Left ventricle myocardium inferior (tissue), 1 donor: ENCODE results near the gene ING5. TPM values are rescaled to one million over a fixed set of nuclear protein-coding genes. Genes with fewer than 3 reads are reported as not detected.

ENCODE experiments used
- DNase-seq: peaks from one replicate; pipeline ENCODE4 v3.0.0-alpha.2; 2020
- H3K27ac ChIP-seq: fragments of 200-600 bp; replicated peaks from 2 replicates; pipeline ENCODE4 v1.8.0; 2021
- H3K27me3 ChIP-seq: fragments of 200-600 bp; 2 replicates; pipeline ENCODE4 v1.8.0; 2021; ENCODE audit warnings: low read depth
- H3K36me3 ChIP-seq: fragments of 200-600 bp; 2 replicates; pipeline ENCODE4 v1.8.0; 2021
- H3K4me1 ChIP-seq: fragments of 200-600 bp; 2 replicates; pipeline ENCODE4 v1.8.0; 2021
- H3K4me3 ChIP-seq: fragments of 200-600 bp; 2 replicates; pipeline ENCODE4 v1.8.0; 2021; ENCODE audit warnings: mild to moderate bottlenecking, moderate library complexity
- H3K9me3 ChIP-seq: fragments of 200-600 bp; replicated peaks from 2 replicates; pipeline ENCODE4 v1.8.0; 2021
- intact Hi-C: fragments of 100-400 bp; cut with micrococcal nuclease; formaldehyde crosslinking; loops from one replicate; pipeline ENCODE4 v1.11.0; 2022
- total RNA-seq: library from RNA; stranded (reverse); fragmentation: NEBNext Ultra II Directional; extraction: Animal tissue kit (Norgen Biotek cat#: 25700); gene quantifications from one replicate; pipeline ENCODE4 v1.2.1, GENCODE V29; 2021
- TF ChIP-seq, protein P1 (sequence below): fragments of 200-600 bp; IDR thresholded peaks from 2 replicates; pipeline ENCODE4 v1.8.0; 2021; ENCODE audit warnings: antibody characterized with exemption, mild to moderate bottlenecking, borderline replicate concordance
- donor health status: DM: no; HTN: yes; CAD: no; lungs with severe emphysema.

ING5 gene
- total RNA-seq, 1 donor from 2014 or later = 20.0 TPM

- no peak overlapping the region for H3K27ac ChIP-seq
- intact Hi-C loops = no loop called here
- H3K4me1 ChIP-seq = no peaks in the 10 kb centered on the region
- no peak for DNase-seq
- peaks cover 8% of the 10 kb centered on the region for H3K9me3 ChIP-seq
- TF ChIP-seq, protein P1, sequence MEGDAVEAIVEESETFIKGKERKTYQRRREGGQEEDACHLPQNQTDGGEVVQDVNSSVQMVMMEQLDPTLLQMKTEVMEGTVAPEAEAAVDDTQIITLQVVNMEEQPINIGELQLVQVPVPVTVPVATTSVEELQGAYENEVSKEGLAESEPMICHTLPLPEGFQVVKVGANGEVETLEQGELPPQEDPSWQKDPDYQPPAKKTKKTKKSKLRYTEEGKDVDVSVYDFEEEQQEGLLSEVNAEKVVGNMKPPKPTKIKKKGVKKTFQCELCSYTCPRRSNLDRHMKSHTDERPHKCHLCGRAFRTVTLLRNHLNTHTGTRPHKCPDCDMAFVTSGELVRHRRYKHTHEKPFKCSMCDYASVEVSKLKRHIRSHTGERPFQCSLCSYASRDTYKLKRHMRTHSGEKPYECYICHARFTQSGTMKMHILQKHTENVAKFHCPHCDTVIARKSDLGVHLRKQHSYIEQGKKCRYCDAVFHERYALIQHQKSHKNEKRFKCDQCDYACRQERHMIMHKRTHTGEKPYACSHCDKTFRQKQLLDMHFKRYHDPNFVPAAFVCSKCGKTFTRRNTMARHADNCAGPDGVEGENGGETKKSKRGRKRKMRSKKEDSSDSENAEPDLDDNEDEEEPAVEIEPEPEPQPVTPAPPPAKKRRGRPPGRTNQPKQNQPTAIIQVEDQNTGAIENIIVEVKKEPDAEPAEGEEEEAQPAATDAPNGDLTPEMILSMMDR = no peak
- no peak overlapping the region for H3K4me3 ChIP-seq
- H3K36me3 ChIP-seq = no peaks in the 10 kb centered on the region
- peaks cover 57% of the 10 kb centered on the region for H3K27me3 ChIP-seq
Observed at GRCh38 chr2:241777170-241777685, 75.4 kb downstream of the ING5 start.

DNA sequence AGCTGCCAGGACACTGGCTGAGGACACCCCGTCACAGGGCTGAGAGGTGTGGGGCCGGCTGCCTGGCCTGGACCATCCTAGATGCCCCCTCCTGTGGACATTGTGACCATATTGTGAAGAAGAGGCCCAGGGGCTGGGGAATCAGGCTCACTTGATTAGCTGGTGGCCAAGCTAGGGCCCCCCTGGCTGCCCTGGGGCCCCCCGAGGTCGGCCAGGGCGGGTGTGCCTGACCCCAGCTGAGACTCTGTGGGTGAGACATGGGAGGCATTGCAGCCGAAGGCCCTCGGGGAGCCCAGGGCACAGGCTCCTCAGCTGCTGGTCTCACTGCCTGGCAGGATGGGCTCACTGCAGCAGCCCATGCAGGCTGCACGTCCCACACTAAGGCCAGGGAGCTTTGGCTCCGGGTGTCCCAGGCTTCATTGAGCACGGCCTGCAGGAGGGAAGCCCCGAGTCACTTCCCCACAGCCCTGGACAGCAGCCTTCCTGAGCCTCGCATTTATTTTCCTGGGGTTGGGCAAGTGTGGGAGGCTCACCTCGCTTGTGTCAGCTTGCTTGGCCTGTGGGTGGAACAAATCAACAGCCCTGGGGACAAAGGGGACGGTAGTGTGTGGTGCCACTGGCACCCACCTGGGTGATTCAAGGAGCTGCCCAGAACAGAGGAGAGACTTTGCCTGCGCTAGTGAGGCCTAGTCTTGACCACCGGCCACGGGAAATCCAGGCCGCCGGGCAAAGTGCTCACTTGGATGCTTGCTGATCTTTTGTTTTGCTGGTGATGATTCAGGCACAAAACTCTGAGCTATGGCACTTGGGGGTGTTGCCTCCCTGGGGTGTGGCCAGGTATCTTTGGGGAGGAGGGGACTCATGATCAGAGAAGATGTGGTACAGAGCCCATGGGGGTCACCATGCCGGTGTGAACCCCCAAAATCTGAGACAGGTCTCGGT is 76.1 kb downstream of the ING5 start:
- Histone ChIP-seq H3K36me3 (no peaks in the 10 kb centered on the region), H3K27ac (no peak overlapping the region), H3K9me3 (peaks cover 8% of the 10 kb centered on the region), H3K4me1 (no peaks in the 10 kb centered on the region), H3K4me3 (no peak overlapping the region), H3K27me3 (peaks cover 51% of the 10 kb centered on the region)
- DNase-seq = no peak
- intact Hi-C loops = no loop called here
- TF ChIP-seq, protein P1 = no peak

Other genes with a start within 250 kb of the ING5 start
- gene STK25, start 193.5 kb upstream of the ING5 start, total RNA-seq = 89.1 TPM
- gene BOK, start 143.3 kb upstream of the ING5 start, total RNA-seq = 2.4 TPM
- 68.8 TPM for gene THAP4, start 64.9 kb upstream of the ING5 start, total RNA-seq
- 39.9 TPM for gene ATG4B, start 64.3 kb upstream of the ING5 start, total RNA-seq
- gene DTYMK, start 15.2 kb upstream of the ING5 start, total RNA-seq = 10.6 TPM
- gene D2HGDH, start 32.6 kb downstream of the ING5 start, total RNA-seq = 17.8 TPM
- not detected for gene GAL3ST2, start 74.8 kb downstream of the ING5 start, total RNA-seq
- not detected for gene NEU4, start 107.2 kb downstream of the ING5 start, total RNA-seq
- gene PDCD1, start 156.9 kb downstream of the ING5 start, total RNA-seq = 3.3 TPM
- gene RTP5, start 167.7 kb downstream of the ING5 start, total RNA-seq = not detected